Testis (tissue), 2 donors: ENCODE measurements around the gene SH3BP2.

Source experiments
- CTCF ChIP-seq, 3 experiments: fragments of 450-650 bp in 2 of 3; fragments of 200-600 bp in 1 of 3; sonication (generic) in 1 of 3; IDR thresholded peaks; one replicate each; pipeline ENCODE4 v1.5.1; 2016 to 2019; ENCODE audit warnings: antibody characterized with exemption in 3 of 3, mild to moderate bottlenecking in 2 of 3, moderate library complexity in 1 of 3
- POLR2A ChIP-seq: fragments of 450-650 bp; IDR thresholded peaks from one replicate; pipeline ENCODE4 v1.6.1; 2017; ENCODE audit warnings: antibody characterized with exemption, mild to moderate bottlenecking, moderate library complexity

DNA sequence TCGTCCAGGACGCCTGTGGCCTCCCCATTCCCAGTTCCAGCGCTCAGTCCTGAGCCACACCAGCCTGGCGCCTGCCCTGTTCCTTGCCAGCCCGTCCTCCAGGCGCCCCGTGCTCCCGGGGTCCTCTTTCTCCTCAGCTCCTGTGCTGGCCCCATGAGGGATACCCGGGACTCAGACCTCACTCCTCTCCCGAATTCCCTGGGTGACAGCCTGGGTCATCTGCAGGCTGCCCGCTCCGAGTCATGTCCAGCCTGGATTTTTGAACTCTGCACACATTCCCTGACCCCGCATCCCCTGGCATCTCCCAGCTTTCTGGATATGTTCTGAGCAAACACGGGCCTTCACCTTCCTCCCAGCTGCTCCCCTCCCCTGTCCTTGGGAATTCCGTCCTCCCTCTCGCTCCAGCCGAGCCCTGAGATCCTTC, 35.9 kb downstream of the SH3BP2 start:
- TF ChIP-seq CTCF (IDR thresholded peaks at IDR 0.05) = no peak
- no peak for TF ChIP-seq POLR2A
